Activated T-cell treated with anti-CD3 and anti-CD28 coated beads, Interleukin-2, amount 50 U/mL, for 1 hour (primary cell): ENCODE data around the gene ABCA4.

ENCODE experiments used
- DNase-seq: peaks from one replicate; pipeline ENCODE4 v3.0.0-alpha.2; 2020

The ABCA4 gene

GRCh38 chr1:94024104-94024792, 96.7 kb downstream of the ABCA4 start:
- DNase-seq = no peak

GRCh38 chr1:94022471-94023189, 98.3 kb downstream of the ABCA4 start:
- DNase-seq = no peak

- DNase-seq = no peak
These were observed 100.0 kb downstream of the ABCA4 start for GRCh38 chr1:94020764-94021579.

- no peak for DNase-seq
These were observed 101.6 kb downstream of the ABCA4 start for GRCh38 chr1:94019327-94019726.

- no peak for DNase-seq
These were observed 103.7 kb downstream of the ABCA4 start for GRCh38 chr1:94017155-94017829.

GRCh38 chr1:94015489-94015817, 105.5 kb downstream of the ABCA4 start:
- no peak for DNase-seq

- DNase-seq = no peak
These were observed 106.1 kb downstream of the ABCA4 start for GRCh38 chr1:94014635-94015488.

GRCh38 chr1:94014087-94014486, 106.9 kb downstream of the ABCA4 start:
- no peak for DNase-seq

- no peak for DNase-seq
These were observed 107.5 kb downstream of the ABCA4 start for GRCh38 chr1:94013367-94013878.

- DNase-seq = no peak
These were observed 108.1 kb downstream of the ABCA4 start for GRCh38 chr1:94012708-94013366.

- no peak for DNase-seq
These were observed 109.0 kb downstream of the ABCA4 start for GRCh38 chr1:94011709-94012595.

GRCh38 chr1:94011129-94011528, 109.8 kb downstream of the ABCA4 start:
- no peak for DNase-seq

GRCh38 chr1:94009304-94009703, 111.6 kb downstream of the ABCA4 start:
- DNase-seq = no peak

GRCh38 chr1:94006604-94007003, 114.3 kb downstream of the ABCA4 start:
- no peak for DNase-seq

- no peak for DNase-seq
These were observed 116.0 kb downstream of the ABCA4 start for GRCh38 chr1:94004924-94005323.

- DNase-seq = no peak
These were observed 118.7 kb downstream of the ABCA4 start for GRCh38 chr1:94002046-94002787.

- no peak for DNase-seq
These were observed 119.4 kb downstream of the ABCA4 start for GRCh38 chr1:94001397-94002045.

GRCh38 chr1:94000510-94001282, 120.3 kb downstream of the ABCA4 start:
- no peak for DNase-seq
